8988T (cell line): ENCODE data around the gene SMARCA2.

Experiments used
- DNase-seq: peaks from one replicate; pipeline ENCODE4 v3.0.0; 2011

The SMARCA2 gene

GRCh38 chr9:2179567-2179966 lies 164.4 kb downstream of the SMARCA2 start:
- no peak for DNase-seq

DNA sequence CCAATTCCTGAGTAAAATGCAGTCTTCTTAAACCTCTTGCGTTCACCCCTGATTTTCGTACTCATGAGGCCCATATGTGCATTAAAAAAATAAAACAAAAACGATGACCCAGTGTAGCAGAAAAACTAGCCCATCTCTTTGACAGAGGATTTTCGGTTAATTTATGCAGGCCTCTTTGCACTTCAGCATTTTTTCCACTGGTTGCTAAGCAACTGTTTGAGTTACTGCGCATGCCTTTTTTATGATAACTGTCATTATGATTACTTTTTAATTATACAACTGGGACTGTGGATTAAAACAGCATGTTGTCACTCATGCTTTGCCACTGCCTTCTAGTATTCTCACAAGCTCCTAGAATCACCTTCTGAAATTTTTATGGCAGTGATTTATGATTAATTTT lies 165.0 kb downstream of the SMARCA2 start:
- no peak for DNase-seq

GRCh38 chr9:2180704-2181103 lies 165.6 kb downstream of the SMARCA2 start:
- DNase-seq, result no peak

GRCh38 chr9:2181792-2182191 lies 166.6 kb downstream of the SMARCA2 start:
- no peak for DNase-seq

GRCh38 chr9:2190939-2191608 lies 175.9 kb downstream of the SMARCA2 start:
- DNase-seq, result no peak

DNA sequence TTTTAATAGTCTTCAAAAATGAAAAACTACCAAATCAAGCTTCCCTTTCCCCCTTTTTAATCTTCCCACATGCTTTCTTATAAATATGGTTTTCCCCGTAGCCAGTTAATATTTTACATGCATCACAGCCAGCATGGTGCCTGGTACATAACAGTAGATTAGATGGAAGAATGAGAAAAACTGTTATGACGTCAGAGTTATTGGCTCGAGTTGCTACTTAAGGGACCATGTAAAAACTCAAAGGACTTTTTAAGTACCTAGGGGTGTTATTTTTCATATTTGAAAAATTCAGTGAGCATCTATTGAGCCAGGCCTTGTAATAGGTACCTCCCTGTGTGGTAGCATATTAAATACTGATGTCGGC lies 176.4 kb downstream of the SMARCA2 start:
- no peak for DNase-seq

GRCh38 chr9:2192356-2192979 lies 177.3 kb downstream of the SMARCA2 start:
- DNase-seq, result no peak

GRCh38 chr9:2193552-2193951 lies 178.4 kb downstream of the SMARCA2 start:
- no peak for DNase-seq

DNA sequence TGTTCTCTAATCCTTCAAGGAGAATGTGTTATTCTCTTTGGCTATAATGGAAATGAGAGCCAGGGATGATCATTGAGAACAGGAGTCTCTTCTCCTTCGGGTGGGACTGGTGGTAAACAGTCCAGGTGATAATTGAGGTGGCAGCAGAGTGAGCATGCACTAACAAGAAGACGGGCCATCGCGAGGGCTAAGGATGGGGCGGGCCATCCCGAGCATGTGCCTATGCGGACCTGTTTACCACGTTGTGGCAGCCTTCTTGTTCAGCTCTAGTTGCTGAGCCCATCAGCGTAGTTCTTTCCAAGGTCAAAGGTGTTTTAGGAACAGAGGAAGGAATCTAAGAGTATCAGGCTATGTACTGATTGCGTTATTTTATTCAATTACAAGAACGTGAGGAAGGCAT lies 180.1 kb downstream of the SMARCA2 start:
- no peak for DNase-seq

DNA sequence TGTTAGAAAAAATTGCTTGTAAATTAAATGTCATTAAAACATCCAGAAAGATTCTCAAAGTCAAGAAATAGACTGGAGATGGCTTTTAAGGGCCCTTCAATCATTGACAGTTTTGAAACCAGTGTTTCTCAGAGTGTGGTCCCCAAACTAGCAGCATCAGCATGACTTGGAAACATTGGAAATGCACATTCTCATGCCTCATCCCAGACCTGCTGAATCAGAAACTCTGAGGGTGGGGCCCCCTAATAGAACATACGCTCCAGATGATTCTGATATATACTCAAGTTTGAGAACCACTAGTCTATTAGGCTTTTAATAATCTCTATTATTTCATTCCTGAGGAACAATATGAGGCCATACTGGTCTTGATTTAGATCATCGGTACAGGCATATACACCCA lies 181.6 kb downstream of the SMARCA2 start:
- no peak for DNase-seq

DNA sequence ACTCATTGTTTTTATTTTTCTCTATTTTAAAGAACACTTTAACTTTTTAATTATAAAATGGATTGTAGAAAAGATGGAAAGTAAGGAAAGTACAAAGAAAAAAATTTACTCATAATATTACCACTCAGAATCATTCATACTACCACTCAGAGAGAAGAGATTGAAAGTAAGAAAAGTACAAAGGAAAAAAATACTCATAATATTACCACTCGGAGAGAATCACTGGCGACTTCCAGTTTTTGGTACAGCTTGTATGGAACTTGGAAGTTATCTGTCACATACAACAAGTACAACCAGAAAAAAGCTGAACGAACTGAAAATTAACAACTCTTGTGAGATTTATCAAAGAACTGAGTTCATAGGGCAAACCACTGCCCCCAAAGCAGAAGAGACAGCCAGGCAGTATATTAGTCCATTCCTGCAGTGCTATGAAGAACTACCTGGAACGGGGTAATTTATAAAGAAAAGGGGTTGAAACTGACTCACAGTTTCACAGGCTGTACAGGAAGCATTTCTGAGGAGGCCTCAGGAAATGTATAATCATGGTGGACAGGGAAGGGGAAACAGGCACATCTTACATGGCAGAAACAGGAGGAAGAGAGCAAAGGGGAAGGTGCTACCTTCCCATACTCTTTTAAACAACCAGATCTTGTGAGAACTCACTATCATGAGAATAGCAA lies 183.9 kb downstream of the SMARCA2 start:
- DNase-seq, result no peak

DNA sequence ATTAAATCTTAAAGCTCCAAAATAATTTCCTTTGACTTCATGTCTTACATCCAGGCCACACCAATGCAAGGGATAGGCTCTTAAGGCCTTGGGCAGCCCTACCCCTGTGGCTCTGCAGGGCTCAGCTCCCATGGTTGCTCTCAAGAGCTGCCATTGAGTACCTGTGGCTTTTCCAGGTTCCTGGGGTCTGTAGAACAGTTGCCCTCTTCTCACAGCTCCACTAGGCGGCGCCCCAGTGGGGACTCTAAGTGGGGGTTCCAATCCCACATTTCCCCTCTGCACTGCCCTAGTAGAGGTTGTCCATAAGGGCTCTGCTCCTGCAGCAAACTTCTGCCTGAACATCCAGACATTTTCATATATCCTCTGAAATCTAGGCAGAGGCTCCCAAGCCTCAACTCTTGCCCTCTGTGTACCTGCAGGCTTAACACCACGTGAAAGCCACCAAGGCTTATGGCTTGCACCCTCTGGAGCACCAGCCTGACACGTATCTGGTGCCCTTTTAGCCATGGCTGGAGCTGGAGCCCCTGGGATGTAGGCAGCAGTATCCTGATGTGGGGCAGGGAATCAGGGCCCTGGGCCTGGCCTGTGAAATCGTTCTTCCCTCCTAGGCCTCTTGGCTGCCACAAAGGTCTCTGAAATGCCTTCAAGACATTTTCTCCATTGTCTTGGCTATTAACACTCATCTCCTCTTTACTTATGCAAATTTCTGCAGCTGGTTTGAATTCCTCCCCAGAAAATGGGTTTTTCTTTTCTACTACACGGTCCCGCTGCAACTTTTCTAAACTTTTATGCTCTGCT lies 185.1 kb downstream of the SMARCA2 start:
- DNase-seq, result no peak

GRCh38 chr9:2208465-2208864 lies 193.3 kb downstream of the SMARCA2 start:
- no peak for DNase-seq

DNA sequence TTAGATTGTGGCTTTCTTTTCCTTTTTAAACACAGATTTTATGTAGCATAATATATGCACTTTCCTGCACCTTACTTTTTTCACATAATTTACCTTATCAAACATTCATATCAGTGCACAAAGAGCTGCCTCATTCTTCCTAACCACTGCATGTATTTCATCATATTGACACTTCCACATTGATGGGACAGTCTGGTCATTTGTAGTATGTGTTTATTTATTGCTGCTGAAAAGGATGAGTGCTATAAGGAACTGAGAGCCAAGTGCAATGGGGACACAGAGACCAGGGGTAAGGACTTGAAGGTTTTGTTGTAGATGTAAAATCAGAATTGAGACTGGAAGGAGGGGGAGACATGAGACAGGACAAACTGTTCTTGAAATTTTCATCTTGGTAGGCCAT lies 193.8 kb downstream of the SMARCA2 start:
- DNase-seq, result no peak

DNA sequence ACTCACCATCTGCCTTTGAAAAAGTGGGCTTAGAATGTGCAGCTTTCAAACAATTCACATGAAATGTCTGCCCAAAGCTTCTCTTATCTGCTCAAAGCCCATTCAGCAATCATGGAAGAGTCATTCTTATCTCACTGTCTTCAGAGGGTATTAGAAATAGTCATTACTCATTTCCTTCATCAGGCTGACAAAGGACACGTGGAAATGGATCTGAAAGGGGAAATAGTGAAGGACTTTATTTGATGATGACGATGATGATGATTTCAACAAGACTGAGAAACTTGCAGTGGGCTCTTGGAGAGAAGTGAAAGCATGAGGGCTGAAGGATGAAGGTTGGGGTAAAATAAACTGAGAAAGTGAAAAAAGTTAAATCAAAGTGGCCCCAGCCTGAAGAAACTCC lies 194.3 kb downstream of the SMARCA2 start:
- no peak for DNase-seq

DNA sequence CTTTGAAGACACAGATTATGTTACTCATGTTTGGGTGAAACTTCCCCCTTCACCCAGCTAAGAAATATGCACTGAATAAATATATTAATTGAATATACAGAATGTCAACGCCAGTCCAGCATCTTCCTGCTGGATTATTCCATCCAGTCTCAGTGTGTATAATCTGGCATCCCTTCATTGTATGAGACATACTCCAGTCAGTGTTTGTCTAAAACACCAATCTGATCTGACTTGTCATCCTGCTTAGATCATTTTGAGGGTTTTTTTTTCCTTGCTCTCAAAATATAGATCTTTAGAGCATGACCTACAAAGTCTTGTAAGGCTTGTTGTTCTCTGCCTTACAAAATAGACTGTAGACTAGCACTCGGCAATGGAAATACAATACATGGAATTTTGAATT lies 195.1 kb downstream of the SMARCA2 start:
- no peak for DNase-seq

DNA sequence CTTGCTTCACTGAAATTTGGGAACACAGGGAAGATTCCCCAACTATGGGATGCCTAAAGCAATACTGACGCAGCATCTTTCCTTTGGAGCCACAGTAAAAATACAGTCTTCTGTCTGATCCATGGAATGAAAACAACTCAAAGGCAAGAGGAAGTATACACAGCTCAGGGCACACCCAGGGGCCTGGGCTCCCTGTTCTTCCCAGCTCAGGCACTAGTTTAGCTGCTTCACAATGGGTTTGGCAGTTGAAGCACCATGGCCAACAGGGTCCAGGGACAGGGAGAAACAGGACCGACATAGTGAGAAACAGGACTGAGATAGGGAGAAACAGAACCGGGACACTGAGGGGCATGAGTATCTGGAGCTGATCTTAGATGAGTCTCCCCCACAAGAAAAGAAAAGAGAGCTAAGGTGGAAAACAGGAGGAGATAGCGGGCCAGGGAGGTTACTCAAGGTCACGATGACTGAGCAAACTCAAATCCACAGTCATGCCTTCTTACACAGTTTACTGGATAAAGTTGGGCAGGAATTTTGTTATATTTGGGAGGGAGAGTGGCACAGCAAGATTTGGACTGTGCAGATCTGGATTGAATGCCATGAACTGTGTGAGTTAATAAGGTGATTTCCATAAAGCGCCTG lies 198.8 kb downstream of the SMARCA2 start:
- no peak for DNase-seq

GRCh38 chr9:2214707-2215106 lies 199.6 kb downstream of the SMARCA2 start:
- DNase-seq, result no peak

- DNase-seq, result no peak
Observed at GRCh38 chr9:2215921-2216441, 200.8 kb downstream of the SMARCA2 start.

GRCh38 chr9:2216591-2216990 lies 201.4 kb downstream of the SMARCA2 start:
- DNase-seq, result no peak

DNA sequence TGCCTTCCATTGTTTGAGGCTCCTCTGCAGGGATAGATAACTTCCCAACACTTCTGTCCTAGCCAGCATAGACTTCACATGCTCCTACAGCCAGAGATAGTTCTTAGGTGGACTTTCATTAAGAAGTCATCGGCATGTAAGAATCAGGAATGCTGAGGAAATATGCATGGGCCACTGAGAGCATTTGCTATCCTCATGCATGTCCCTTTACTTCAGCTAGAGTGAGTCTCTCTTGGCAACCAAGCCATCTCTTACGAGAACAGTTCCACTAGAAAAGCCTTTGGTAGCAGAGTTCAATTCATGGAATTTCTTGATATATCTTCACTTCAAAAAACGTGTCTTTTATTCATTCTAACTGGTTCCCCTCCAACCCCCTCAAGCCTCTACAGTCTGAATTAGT lies 202.4 kb downstream of the SMARCA2 start:
- no peak for DNase-seq

- DNase-seq, result no peak
Observed at GRCh38 chr9:2220036-2220435, 204.9 kb downstream of the SMARCA2 start.
